GM10847 (cell line): Measurements from ENCODE around the gene ARHGEF25.

ENCODE experiments used
- POLR2A ChIP-seq: IDR thresholded peaks from 2 replicates; pipeline ENCODE4 v1.6.1; 2011; ENCODE audit not compliant: insufficient read length; ENCODE audit errors: extremely low read depth

Gene ARHGEF25

GRCh38 chr12:57611108-57611826, at the start of gene ARHGEF25:
Gene ARHGEF25, plus strand, starts transcription at chr12:57611435. Its CDS starts 460 bp downstream, at chr12:57611895.
- TF ChIP-seq POLR2A, result peak; percentile 37

- no peak for TF ChIP-seq POLR2A
Observed at GRCh38 chr12:57563358-57563757, 47.9 kb upstream of the ARHGEF25 start.

GRCh38 chr12:57564178-57564740, 47.0 kb upstream of the ARHGEF25 start:
- TF ChIP-seq POLR2A, result no peak

- TF ChIP-seq POLR2A, result no peak
Observed at GRCh38 chr12:57568838-57569237, 42.4 kb upstream of the ARHGEF25 start.

GRCh38 chr12:57569858-57570257, 41.4 kb upstream of the ARHGEF25 start:
- TF ChIP-seq POLR2A, result no peak

GRCh38 chr12:57571926-57572762, 39.1 kb upstream of the ARHGEF25 start:
- no peak for TF ChIP-seq POLR2A

- TF ChIP-seq POLR2A, result no peak
Observed at GRCh38 chr12:57574795-57575194, 36.4 kb upstream of the ARHGEF25 start.

- no peak for TF ChIP-seq POLR2A
Observed at GRCh38 chr12:57575771-57576612, 35.2 kb upstream of the ARHGEF25 start.

GRCh38 chr12:57576613-57577160, 34.5 kb upstream of the ARHGEF25 start:
- TF ChIP-seq POLR2A, result no peak

GRCh38 chr12:57577981-57578758, 33.1 kb upstream of the ARHGEF25 start:
- no peak for TF ChIP-seq POLR2A

- no peak for TF ChIP-seq POLR2A
Observed at GRCh38 chr12:57579011-57579410, 32.2 kb upstream of the ARHGEF25 start.

- TF ChIP-seq POLR2A, result no peak
Observed at GRCh38 chr12:57579677-57580465, 31.4 kb upstream of the ARHGEF25 start.

- TF ChIP-seq POLR2A, result no peak
Observed at GRCh38 chr12:57580466-57580795, 30.8 kb upstream of the ARHGEF25 start.

- no peak for TF ChIP-seq POLR2A
Observed at GRCh38 chr12:57581802-57582201, 29.4 kb upstream of the ARHGEF25 start.

- no peak for TF ChIP-seq POLR2A
Observed at GRCh38 chr12:57582440-57582839, 28.8 kb upstream of the ARHGEF25 start.
